NCI-H2196 treated with DMSO at 0.1 percent for 48 hours (cell line): Measurements from ENCODE around the gene GNPTAB.
A peak's percentile ranks its signal among the peaks of the same experiment; 100 is the strongest.
"Not testable (repeated sequence)": the region's sequence is repeated elsewhere in the genome, so short reads cannot be mapped to it uniquely, and the experiment has no call there.

Experiments
- DNase-seq: peaks from one replicate; lab custom pipeline; 2025; ENCODE audit not compliant: unreplicated experiment; lab: John Stamatoyannopoulos, UW

The GNPTAB gene

GRCh38 chr12:101854747-101855146, 24.0 kb upstream of the GNPTAB start:
- DNase-seq = no peak

- DNase-seq = no peak
Measured at GRCh38 chr12:101852998-101853397, 22.2 kb upstream of the GNPTAB start.

- no peak for DNase-seq
Measured at GRCh38 chr12:101850199-101850598, 19.4 kb upstream of the GNPTAB start.

- DNase-seq = no peak
Measured at GRCh38 chr12:101847325-101847724, 16.6 kb upstream of the GNPTAB start.

GRCh38 chr12:101845137-101845711, 14.5 kb upstream of the GNPTAB start:
- no peak for DNase-seq

- DNase-seq = no peak
Measured at GRCh38 chr12:101841069-101841468, 10.3 kb upstream of the GNPTAB start.

- DNase-seq = peak; percentile 7
Measured at GRCh38 chr12:101839324-101840283, 8.8 kb upstream of the GNPTAB start.

GRCh38 chr12:101838628-101839323, 8.0 kb upstream of the GNPTAB start:
- DNase-seq = no peak

GRCh38 chr12:101832030-101832429, 1.3 kb upstream of the GNPTAB start:
- DNase-seq = no peak

- no peak for DNase-seq
Measured at GRCh38 chr12:101829639-101830366, 956 bp downstream of the GNPTAB start.

GRCh38 chr12:101828463-101829196, 2.1 kb downstream of the GNPTAB start:
- DNase-seq = peak; percentile 32

- DNase-seq = no peak
Measured at GRCh38 chr12:101826766-101827368, 3.9 kb downstream of the GNPTAB start.

- DNase-seq = no peak
Measured at GRCh38 chr12:101824831-101825230, 5.9 kb downstream of the GNPTAB start.

GRCh38 chr12:101823891-101824290, 6.9 kb downstream of the GNPTAB start:
- DNase-seq = no peak

- DNase-seq = no peak
Measured at GRCh38 chr12:101823039-101823438, 7.7 kb downstream of the GNPTAB start.

GRCh38 chr12:101819467-101819866, 11.3 kb downstream of the GNPTAB start:
- no peak for DNase-seq

GRCh38 chr12:101818689-101819088, 12.1 kb downstream of the GNPTAB start:
- not testable (repeated sequence) for DNase-seq

GRCh38 chr12:101813117-101813516, 17.6 kb downstream of the GNPTAB start:
- DNase-seq = no peak

GRCh38 chr12:101812716-101813115, 18.0 kb downstream of the GNPTAB start:
- DNase-seq = not testable (repeated sequence)

- DNase-seq = not testable (repeated sequence)
Measured at GRCh38 chr12:101811342-101811741, 19.4 kb downstream of the GNPTAB start.
